NCI-H2171 treated with DMSO at 0.1 percent for 48 hours (cell line): ENCODE results near the gene TGM1.

Experiments used
- DNase-seq: peaks from one replicate; lab custom pipeline; 2025; lab: John Stamatoyannopoulos, UW

Gene TGM1

DNA sequence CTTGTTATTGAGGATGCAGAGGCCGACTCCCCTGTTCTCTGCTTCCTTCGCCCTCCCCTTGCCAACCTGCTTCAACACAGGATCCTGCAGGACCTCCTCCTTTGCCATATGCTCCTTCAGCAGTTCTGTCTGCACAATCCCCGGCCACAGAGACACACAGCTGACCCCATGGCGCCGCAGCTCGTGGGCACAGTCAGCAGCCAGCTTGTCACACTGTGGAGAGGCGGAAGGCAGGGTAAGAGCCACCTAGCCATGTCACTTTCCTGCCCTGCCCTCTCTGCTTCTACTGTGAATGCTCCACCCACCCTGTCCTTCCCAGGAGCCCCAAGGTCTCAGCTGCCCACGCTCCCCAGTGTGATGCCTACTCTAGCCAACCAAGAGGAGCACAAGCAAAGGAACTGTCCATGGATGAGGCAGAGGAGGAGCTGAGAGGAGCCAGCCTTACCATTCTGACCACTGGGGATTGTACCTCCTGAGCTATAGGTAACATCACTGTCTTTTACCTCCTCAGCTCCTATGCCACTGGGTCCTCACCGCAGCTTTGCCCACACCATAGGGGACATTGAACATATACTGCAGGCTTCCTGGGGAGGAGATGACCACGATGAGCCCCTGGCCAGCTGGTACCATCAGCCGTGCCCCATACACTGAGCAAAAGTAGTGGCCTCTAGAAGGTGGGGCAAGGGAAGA lies 29.3 kb upstream of the TGM1 start:
- DNase-seq = no peak

DNA sequence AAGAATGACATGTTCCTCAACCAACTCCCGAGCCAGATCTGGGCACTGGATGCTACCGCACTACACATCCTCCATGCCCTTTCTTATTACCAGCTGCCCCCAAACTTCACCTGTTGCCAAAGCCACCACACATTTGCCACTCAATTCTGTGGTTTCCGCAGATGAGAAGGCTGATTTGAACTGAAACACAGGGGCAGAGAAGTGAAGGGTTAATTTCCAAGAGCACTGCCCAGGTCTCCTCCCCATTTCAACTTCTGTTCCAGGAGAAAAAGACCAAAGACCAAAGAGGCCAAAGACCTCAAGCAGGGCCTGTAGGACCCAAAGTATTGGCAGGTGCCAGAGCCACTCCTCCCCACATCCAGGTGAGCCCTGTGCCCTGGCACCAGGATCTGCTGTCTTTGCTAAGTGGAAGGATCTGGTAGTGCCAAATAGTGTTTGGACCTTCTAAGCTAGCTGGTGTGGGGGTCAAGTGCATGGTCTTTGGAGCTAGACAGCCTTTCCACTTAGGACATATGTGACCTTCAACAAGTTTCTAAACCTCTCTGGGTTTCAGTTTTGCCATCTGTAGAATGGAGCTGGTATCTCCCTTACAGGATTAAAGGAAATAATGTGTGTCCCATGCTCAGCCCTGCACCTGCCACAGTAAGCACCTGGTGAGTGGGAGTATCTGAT lies 28.6 kb upstream of the TGM1 start:
- DNase-seq = no peak

DNA sequence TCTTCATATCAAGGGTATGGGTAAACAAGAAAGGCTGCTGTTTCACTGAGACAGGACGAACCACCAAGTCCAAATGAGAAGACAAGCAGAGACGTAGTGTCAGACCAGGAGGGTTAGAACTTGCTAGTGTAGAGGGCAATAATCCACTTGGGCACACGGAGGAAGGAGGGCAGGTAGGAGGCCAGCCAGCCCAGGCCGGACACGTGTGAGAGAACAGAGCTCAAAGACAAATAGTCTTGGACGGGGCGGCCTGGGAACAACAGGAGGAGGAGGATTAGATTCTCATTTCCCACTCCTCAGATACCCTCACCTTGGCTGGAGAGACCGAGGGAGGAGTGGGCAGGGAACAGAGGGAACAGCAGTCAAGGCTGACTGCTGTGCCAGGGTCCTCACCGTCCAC lies 27.8 kb upstream of the TGM1 start:
- DNase-seq = no peak

DNA sequence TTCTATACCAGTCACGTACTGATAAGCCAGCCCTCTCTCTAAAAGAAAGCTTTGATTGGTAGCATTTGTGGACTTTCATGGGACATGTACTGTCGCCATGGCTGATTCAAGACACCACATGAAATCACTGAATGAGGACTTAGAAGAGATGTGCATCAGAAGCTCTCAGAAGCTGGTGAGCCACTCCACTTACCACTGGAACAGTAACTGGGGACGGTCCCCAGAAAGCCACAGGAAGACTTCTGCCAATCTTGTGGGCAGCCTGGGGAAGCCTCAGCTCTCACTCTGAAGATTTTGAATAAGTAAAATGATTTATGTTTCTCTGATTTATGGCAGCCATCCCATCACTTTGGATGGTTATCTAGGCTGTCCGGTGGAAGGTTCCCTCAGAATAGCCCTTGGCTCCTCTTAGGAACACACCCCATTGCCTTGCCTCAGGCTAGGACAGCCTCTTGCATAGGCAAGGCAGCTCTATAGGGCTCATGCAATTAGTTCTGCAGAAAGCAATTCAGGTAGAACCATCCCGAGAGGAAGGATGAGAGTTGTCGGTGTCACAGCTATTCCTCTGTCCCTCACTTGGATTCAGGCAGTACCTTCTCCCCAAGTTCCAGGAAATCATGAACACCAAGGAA lies 26.8 kb upstream of the TGM1 start:
- no peak for DNase-seq

DNA sequence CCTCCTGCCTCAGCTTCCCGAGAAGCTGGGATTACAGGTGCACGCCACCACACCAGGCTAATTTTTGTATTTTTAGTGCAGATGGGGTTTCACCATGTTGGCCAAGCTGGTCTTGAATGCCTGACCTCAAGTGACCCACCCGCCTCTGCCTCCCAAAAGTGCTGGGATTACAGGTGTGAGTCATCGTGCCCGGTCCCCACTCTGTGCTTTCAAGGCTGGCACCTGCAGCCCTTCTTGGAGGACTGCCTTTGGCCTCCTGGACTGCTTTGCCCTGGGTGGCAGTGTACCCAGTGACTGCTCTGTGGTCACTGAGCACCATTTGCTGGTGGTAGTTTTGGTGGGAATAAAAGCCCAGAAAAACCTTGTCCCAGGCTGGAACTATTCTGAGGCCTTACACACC lies 24.0 kb upstream of the TGM1 start:
- DNase-seq = no peak

- no peak for DNase-seq
Observed at GRCh38 chr14:24285351-24285750, 22.4 kb upstream of the TGM1 start.

DNA sequence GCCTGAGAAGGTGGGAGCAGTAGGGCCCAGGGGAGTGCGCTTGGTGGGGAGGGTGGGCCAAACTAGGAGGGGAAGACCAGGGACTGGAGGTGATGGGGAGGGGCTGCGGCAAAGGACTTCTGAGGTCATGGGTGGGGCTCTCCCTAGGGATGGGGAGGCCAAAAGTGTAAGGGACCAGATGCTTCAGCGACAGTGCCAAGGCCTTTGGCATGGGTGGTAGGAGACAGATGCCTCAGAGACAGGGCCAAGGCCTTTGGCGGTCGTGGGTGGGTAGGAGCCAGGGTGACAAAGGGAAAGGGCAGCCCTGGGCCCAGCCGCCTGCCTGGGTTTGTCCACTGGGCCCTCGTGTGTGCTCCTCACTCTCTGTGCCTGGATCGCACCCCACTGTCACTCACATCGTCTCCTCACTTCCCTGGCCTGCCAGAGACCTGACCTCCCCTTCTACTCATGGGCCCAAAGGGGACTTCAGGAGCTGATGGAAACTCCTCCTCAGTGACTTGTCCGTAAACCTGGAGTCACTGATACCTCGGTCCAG lies 21.6 kb upstream of the TGM1 start:
- no peak for DNase-seq

- no peak for DNase-seq
Observed at GRCh38 chr14:24283796-24284460, 21.0 kb upstream of the TGM1 start.

DNA sequence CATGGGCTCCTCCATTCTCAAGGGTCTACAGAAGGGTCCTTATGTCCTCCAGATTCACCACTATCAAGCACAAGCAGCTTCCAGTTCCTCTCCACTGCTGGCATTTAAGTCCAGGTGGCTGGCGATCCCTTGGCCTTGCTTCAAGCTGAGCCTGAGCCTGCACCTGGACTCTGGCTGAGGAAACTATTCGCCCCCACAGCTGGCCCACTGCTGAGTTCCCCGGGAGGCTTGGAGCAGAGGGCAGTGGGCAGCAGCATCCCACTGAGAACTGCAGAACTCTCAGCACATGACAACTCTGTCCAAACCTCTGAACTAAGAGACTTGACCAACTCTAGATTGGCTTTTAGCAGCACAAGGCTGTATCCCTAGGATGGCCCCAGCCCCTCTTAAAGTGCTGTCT lies 19.8 kb upstream of the TGM1 start:
- DNase-seq = no peak

DNA sequence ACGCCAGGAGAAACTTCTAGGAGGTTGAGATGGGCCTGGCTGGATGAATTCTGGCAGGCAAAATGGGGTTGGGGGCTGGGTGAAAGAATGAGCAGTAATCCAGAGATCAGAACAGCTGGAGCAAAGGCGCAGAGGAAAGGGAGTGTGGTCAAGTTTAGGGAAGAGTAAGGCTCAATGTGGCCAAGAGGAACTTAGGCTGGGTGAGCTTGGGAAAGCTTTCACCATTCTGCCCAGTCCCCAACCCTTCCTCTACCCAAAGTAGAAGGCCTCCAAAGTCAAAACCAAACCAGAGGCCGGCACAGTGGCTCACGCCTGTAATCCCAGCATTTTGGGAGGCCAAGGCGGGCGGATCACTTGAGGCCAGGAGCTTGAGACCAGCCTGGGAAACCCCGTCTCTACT lies 18.7 kb upstream of the TGM1 start:
- no peak for DNase-seq

DNA sequence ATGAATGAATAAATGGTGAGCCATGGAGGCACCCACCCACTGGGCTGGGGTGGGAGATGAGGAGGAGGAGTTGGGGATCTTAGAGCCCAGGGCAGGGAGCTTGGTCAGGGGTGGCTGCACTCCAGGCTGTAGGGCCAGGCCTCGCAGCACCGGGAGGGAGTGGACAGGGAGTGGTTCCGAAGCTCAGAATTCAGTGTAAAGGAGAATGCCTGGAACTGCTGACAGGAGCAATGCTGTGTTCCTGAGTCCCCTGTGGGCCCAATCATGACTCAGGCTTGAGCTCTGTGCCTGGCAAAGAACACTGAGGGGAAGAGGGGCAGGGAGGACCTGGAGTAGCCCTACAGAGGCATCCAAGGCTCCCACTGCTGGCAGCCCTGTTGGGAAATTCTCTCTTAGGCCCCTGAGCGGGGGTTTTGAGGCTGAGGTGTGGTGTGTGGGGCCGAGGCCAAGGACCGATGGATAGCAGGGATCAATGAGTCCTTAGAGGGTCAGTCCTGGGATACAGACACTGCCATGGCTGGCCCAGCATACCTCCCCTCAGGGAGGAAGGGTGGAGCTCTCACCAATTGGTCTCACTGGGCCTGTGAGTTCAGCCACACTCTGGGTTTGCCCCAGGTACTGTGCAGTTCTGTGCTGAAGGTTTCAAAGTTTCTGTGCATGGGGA lies 18.0 kb upstream of the TGM1 start:
- DNase-seq = no peak

DNA sequence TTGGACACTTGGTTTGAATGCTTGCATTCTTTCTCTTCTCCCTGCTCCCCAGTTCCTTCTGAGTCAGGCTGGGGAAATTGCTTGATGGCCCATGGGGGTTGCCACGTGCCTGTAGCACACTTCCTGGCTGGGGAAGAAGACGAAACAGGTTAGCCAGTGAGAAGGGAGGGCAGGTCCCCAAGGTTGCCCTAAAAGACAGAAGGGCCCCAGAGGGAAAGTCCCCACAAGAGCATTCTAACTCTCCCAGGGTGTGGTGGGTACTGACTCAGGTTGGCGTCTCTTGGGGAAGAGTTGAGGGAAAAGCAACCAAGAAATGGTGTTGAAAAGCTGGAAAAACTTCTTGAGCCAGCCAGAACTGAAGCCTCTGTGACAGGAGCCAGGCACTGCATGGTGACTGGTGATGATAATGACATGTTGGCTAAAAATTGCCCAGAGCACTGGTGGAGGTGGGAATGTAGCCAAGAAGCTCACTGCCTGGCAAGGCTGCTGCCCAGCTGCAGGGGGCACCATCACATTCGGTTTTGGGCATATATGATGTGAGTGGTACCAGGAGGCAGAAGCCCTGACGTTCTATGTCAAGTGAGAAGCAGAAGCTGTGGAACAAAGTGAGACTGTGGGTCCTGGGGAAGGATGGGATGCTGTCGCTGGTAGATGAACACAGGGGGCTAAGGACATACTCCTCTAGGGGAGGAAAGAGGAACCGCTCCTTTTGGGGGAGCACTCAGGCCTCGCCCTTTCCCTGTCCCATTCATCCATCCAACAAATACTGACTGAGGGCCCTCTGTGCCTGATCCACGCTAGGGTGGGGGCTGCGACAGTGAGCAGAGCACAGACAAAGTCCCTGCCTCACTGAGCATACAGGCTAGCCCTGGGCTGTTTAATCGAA lies 16.6 kb upstream of the TGM1 start:
- DNase-seq = no peak

- DNase-seq = no peak
Observed at GRCh38 chr14:24278424-24278823, 15.4 kb upstream of the TGM1 start.

DNA sequence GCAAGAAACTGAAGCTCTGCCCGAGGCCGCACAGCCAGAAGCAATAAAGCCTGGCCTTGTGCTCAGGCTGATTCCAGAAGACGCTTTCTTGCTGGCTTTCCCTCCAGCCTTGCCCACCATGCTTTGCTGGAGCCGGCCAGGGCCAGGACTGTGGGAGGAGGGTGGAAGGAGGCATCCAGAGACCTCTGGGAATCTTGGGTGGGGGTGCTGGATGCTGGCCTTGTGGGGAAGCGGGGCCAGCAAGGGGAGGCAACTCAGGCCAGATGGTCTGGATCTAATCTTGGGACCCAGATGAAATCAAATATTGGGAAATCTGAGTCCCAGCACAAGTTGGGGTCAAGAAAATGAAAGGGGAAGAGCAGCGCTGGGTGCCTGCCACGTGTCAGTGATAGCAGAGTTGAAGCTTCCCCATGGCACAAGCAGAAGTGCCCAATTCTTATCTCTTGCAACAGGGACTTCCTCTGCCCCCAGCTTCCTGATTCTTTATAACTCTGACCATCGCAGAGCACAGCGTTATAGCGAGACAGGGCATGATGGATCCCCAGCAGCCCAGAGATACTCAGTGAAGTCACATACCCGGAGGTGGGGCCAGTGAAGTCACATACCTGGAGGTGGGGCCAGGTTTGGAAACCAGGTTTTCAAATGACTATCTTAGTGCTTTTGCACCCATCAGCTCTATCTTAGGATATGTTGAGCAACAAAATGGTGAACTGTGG lies 14.8 kb upstream of the TGM1 start:
- DNase-seq = no peak

DNA sequence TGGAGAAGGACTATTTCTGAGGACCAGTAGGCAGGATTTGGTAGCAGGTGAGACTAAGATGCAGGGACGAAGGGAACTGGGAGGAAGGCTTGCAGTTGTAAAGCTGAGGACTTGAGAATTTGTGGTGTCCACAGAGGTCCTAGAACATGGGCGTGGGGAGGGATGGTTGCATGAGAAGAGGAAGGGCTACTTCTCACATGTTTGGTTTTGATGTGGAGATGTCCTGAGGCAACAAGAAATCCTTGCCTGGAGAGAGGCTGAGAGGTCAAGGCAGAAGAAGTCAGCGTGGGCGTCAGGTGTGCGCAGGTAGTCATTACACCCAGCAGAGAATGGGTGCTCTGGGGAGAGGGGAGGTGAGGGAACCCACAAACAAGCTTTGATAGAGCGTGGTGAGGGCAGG lies 14.1 kb upstream of the TGM1 start:
- DNase-seq = no peak

- no peak for DNase-seq
Observed at GRCh38 chr14:24274101-24274543, 11.1 kb upstream of the TGM1 start.

DNA sequence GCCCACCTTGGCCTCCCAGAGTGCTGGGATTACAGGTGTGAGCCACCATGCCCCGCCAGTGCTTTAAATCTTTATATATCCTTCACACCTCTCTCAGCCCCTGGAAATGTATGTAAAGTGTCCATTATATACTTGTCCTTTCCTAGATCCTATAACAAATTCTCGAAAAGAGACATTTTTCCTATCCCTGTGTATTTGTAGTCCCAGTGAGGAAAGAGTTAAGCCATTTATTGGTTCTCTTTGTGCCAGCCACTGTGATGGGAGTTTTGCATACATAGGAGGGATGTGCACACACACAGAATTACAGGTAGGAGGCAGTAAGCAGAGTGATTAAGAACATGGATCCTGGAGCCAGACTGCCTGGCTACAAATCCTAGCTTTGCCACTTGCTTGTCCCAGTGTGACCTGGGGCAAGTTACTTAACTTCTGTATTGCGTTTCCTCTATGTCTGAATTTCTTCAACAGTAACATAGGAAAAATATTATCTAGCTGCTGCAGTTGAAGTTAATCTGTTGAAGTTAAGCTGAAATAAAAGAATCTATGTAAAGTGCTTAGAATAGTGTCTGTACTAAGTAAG lies 10.5 kb upstream of the TGM1 start:
- DNase-seq = peak; percentile 10

DNA sequence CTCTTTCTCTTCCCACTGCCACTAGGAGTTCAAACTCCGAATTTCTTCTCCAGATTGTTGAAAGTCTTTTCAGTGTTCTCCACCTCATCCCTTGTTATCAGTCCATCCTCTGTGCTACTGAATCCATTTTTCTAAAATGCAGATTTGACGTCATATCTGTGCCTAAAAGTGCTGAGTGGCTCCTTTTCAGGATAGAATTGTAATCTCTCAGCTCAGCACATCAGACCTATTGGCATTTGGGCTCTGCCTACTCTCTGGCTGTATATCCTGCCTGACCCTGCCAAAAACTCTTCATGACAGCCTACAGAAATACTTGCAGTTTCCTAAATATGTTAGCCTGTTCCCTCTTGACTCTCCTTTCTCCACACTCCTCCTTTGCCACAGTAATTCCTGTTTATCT lies 9.5 kb upstream of the TGM1 start:
- no peak for DNase-seq

DNA sequence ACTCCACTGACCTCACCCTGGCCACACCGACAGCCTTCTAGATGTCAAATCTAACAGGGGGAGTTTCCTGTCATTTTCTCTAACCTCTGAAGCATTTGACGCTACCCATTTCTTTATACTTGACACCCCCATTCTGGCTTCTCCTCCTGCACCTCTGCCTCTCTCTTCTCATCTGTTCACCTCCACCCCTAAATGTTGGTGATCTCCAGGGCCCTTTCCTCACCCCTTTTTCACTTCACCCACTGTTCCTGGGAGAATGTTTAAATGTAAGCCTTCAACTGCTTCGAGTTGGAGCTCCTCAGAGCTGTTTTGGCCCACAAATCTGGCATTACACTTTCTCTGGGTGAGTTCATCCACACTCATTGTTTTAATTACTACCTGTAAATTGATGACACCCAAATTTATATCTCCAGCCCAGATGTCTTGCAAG lies 8.9 kb upstream of the TGM1 start:
- DNase-seq = no peak
